Skin of body (tissue), 2 donors: Measurements from ENCODE around the gene TADA3. TPM values are rescaled to one million over a fixed set of nuclear protein-coding genes. Genes with fewer than 3 reads are reported as not detected.

Source experiments
- DNase-seq: peaks from one replicate; lab custom pipeline; 2025; lab: John Stamatoyannopoulos, UW
- total RNA-seq: library from RNA; depleted of rRNA; stranded (reverse); fragments of >200 nt; gene quantifications from one replicate; pipeline ENCODE4 v1.2.3, GENCODE V29; 2014

TADA3 gene
- total RNA-seq, 1 donor from 2014 or later, result 20.8 TPM

GRCh38 chr3:9762871-9763270 is 29.4 kb downstream of the TADA3 start:
- no peak for DNase-seq

- no peak for DNase-seq
These were observed 30.4 kb downstream of the TADA3 start for GRCh38 chr3:9761919-9762318.

- DNase-seq, result no peak
These were observed 31.3 kb downstream of the TADA3 start for GRCh38 chr3:9760779-9761505.

GRCh38 chr3:9757427-9757826 is 34.8 kb downstream of the TADA3 start:
- no peak for DNase-seq

- DNase-seq, result no peak
These were observed 37.6 kb downstream of the TADA3 start for GRCh38 chr3:9754678-9755077.

- no peak for DNase-seq
These were observed 41.5 kb downstream of the TADA3 start for GRCh38 chr3:9750556-9751411.

- DNase-seq, result peak; percentile 96
These were observed 42.4 kb downstream of the TADA3 start, which contains the start of gene OGG1 for GRCh38 chr3:9749645-9750555. Gene OGG1 (plus strand): TSS chr3:9749952. CDS start chr3:9750287, 335 bp downstream.

GRCh38 chr3:9749296-9749644 is 43.0 kb downstream of the TADA3 start:
- no peak for DNase-seq

GRCh38 chr3:9748031-9748430 is 44.2 kb downstream of the TADA3 start:
- DNase-seq, result no peak

- no peak for DNase-seq
These were observed 45.0 kb downstream of the TADA3 start for GRCh38 chr3:9747267-9747666.

- DNase-seq, result no peak
These were observed 45.9 kb downstream of the TADA3 start for GRCh38 chr3:9746330-9746729.

GRCh38 chr3:9745521-9745920 is 46.8 kb downstream of the TADA3 start:
- DNase-seq, result no peak

GRCh38 chr3:9744162-9744561 is 48.1 kb downstream of the TADA3 start:
- no peak for DNase-seq

- DNase-seq, result no peak
These were observed 48.7 kb downstream of the TADA3 start for GRCh38 chr3:9743548-9743947.

- DNase-seq, result no peak
These were observed 49.7 kb downstream of the TADA3 start for GRCh38 chr3:9742560-9742959.

- DNase-seq, result no peak
These were observed 53.1 kb downstream of the TADA3 start for GRCh38 chr3:9739181-9739580.

GRCh38 chr3:9736831-9737230 is 55.4 kb downstream of the TADA3 start:
- no peak for DNase-seq

- DNase-seq, result no peak
These were observed 59.5 kb downstream of the TADA3 start for GRCh38 chr3:9732740-9733115.

- DNase-seq, result no peak
These were observed 60.1 kb downstream of the TADA3 start for GRCh38 chr3:9732080-9732739.

GRCh38 chr3:9731206-9732079 is 60.8 kb downstream of the TADA3 start, which contains the start of gene BRPF1:
Gene BRPF1 (plus strand): TSS chr3:9731735. CDS start chr3:9734141, 2,406 bp downstream.
- peak; percentile 97 for DNase-seq
